SK-N-SH treated with all-trans-retinoic acid at 6 μM for 48 hours (cell line): Measurements from ENCODE around the gene NOL3.

Experiments used
- ATAC-seq: fragments of 200-7000 bp; cut with Tn5 transposase; 3 replicates; pipeline ENCODE4 v1.9.1; 2020; ENCODE audit warnings: mild to moderate bottlenecking, moderate library complexity
- ARNTL ChIP-seq: fragments of 450-650 bp; formaldehyde crosslinking; IDR thresholded peaks from 2 replicates; pipeline ENCODE4 v1.5.0; 2020; ENCODE audit warnings: low read depth, mild to moderate bottlenecking, moderate library complexity, borderline replicate concordance
- BACH2 ChIP-seq: fragments of 250-450 bp; sonication (Bioruptor Pico); IDR thresholded peaks from 2 replicates; pipeline ENCODE4 v1.9.0; 2021; ENCODE audit warnings: mild to moderate bottlenecking, borderline replicate concordance
- GLIS3 ChIP-seq: fragments of 250-450 bp; sonication (Bioruptor Pico); IDR thresholded peaks from 2 replicates; pipeline ENCODE4 v1.5.0; 2020; ENCODE audit warnings: mild to moderate bottlenecking, moderate library complexity
- ISL1 ChIP-seq: fragments of 250-450 bp; sonication (Bioruptor Pico); IDR thresholded peaks from 2 replicates; pipeline ENCODE4 v2.1.2; 2022; ENCODE audit warnings: mild to moderate bottlenecking, moderate library complexity
- OSR1 ChIP-seq: fragments of 250-450 bp; sonication (Bioruptor Pico); IDR thresholded peaks from 2 replicates; pipeline ENCODE4 v1.8.0; 2022; ENCODE audit warnings: moderate library complexity, mild to moderate bottlenecking, inconsistent platforms
- PPARA ChIP-seq: fragments of 250-450 bp; sonication (Bioruptor Pico); IDR thresholded peaks from 2 replicates; pipeline ENCODE4 v1.5.0; 2020; ENCODE audit warnings: mild to moderate bottlenecking, borderline replicate concordance
- TCF4 ChIP-seq: fragments of 250-450 bp; sonication (Bioruptor Pico); IDR thresholded peaks from 2 replicates; pipeline ENCODE4 v1.8.0; 2021; ENCODE audit warnings: mild to moderate bottlenecking, moderate library complexity, borderline replicate concordance
- TOX ChIP-seq: fragments of 250-450 bp; sonication (Bioruptor Pico); IDR thresholded peaks from 2 replicates; pipeline ENCODE4 v1.8.0; 2021; ENCODE audit warnings: mild to moderate bottlenecking, moderate library complexity, borderline replicate concordance
- ZFP3 ChIP-seq: fragments of 250-450 bp; sonication (Bioruptor Pico); IDR thresholded peaks from 2 replicates; pipeline ENCODE4 v1.5.0; 2020; ENCODE audit warnings: mild to moderate bottlenecking, moderate library complexity
- ZFP30 ChIP-seq: fragments of 450-650 bp; formaldehyde crosslinking; IDR thresholded peaks from 2 replicates; pipeline ENCODE4 v1.5.0; 2022; ENCODE audit warnings: mild to moderate bottlenecking, moderate library complexity
- ZNF565 ChIP-seq: fragments of 450-650 bp; formaldehyde crosslinking; conservative IDR thresholded peaks from 2 replicates; pipeline ENCODE4 v1.5.0; 2020; ENCODE audit warnings: low read depth, mild to moderate bottlenecking, moderate library complexity
- ZNF70 ChIP-seq: fragments of 450-650 bp; formaldehyde crosslinking; IDR thresholded peaks from 2 replicates; pipeline ENCODE4 v1.5.0; 2020; ENCODE audit warnings: mild to moderate bottlenecking, moderate library complexity
- TF ChIP-seq, protein P1 (sequence below): fragments of 250-450 bp; sonication (Bioruptor Pico); IDR thresholded peaks from 2 replicates; pipeline ENCODE4 v1.5.0; 2020; ENCODE audit warnings: mild to moderate bottlenecking, moderate library complexity
- TF ChIP-seq, protein P2 (sequence below): fragments of 250-450 bp; sonication (Bioruptor Pico); IDR thresholded peaks from 2 replicates; pipeline ENCODE4 v1.8.0; 2021; ENCODE audit warnings: low read depth, mild to moderate bottlenecking, moderate library complexity, borderline replicate concordance
- TF ChIP-seq, protein P3 (sequence below): fragments of 250-450 bp; sonication (Bioruptor Pico); IDR thresholded peaks from 2 replicates; pipeline ENCODE4 v1.5.1; 2020; ENCODE audit warnings: low read depth, mild to moderate bottlenecking, moderate library complexity
- TF ChIP-seq, protein P4 (sequence below): fragments of 250-450 bp; sonication (Bioruptor Pico); IDR thresholded peaks from 2 replicates; pipeline ENCODE4 v1.8.0; 2020; ENCODE audit warnings: mild to moderate bottlenecking, moderate library complexity, borderline replicate concordance
- TF ChIP-seq, protein P5 (sequence below): fragments of 250-450 bp; sonication (Bioruptor Pico); IDR thresholded peaks from 2 replicates; pipeline ENCODE4 v1.5.1; 2021; ENCODE audit warnings: mild to moderate bottlenecking, moderate library complexity

NOL3 gene

DNA sequence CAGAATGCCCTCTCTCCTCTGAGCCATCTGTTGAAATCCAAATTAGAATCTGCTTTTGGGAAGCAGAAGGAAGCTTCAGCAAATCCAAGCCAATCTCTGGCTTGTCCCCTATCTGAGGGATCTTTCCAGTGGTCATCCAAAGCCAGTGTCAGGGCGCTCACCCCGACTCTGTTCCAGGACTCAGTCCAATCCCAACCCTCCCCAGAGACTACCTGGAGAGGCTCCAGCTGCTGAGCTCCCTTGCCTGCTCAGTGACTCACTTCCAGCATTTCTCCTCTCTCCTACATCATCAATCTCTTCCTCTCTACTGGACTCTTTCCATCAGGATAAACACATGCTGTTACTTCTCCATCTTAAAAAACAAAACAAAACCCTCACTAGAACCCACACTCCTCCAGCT, 11.0 kb downstream of the NOL3 start:
- no peak for ATAC-seq
- TF ChIP-seq GLIS3 (CRISPR knock-in tag) = no peak
- TF ChIP-seq, protein P1, sequence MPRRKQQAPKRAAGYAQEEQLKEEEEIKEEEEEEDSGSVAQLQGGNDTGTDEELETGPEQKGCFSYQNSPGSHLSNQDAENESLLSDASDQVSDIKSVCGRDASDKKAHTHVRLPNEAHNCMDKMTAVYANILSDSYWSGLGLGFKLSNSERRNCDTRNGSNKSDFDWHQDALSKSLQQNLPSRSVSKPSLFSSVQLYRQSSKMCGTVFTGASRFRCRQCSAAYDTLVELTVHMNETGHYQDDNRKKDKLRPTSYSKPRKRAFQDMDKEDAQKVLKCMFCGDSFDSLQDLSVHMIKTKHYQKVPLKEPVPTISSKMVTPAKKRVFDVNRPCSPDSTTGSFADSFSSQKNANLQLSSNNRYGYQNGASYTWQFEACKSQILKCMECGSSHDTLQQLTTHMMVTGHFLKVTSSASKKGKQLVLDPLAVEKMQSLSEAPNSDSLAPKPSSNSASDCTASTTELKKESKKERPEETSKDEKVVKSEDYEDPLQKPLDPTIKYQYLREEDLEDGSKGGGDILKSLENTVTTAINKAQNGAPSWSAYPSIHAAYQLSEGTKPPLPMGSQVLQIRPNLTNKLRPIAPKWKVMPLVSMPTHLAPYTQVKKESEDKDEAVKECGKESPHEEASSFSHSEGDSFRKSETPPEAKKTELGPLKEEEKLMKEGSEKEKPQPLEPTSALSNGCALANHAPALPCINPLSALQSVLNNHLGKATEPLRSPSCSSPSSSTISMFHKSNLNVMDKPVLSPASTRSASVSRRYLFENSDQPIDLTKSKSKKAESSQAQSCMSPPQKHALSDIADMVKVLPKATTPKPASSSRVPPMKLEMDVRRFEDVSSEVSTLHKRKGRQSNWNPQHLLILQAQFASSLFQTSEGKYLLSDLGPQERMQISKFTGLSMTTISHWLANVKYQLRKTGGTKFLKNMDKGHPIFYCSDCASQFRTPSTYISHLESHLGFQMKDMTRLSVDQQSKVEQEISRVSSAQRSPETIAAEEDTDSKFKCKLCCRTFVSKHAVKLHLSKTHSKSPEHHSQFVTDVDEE = no peak
- TF ChIP-seq ZNF565 (CRISPR knock-in tag) = no peak
- no peak for TF ChIP-seq OSR1 (CRISPR knock-in tag)
- no peak for TF ChIP-seq TCF4
- TF ChIP-seq ARNTL (CRISPR knock-in tag) = no peak
- no peak for TF ChIP-seq ZFP3 (CRISPR knock-in tag)
- no peak for TF ChIP-seq ZFP30
- TF ChIP-seq, protein P2, sequence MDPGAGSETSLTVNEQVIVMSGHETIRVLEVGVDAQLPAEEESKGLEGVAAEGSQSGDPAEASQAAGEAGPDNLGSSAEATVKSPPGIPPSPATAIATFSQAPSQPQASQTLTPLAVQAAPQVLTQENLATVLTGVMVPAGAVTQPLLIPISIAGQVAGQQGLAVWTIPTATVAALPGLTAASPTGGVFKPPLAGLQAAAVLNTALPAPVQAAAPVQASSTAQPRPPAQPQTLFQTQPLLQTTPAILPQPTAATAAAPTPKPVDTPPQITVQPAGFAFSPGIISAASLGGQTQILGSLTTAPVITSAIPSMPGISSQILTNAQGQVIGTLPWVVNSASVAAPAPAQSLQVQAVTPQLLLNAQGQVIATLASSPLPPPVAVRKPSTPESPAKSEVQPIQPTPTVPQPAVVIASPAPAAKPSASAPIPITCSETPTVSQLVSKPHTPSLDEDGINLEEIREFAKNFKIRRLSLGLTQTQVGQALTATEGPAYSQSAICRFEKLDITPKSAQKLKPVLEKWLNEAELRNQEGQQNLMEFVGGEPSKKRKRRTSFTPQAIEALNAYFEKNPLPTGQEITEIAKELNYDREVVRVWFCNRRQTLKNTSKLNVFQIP (CRISPR knock-in tag) = no peak
- TF ChIP-seq BACH2 (CRISPR knock-in tag) = no peak
- TF ChIP-seq, protein P3, sequence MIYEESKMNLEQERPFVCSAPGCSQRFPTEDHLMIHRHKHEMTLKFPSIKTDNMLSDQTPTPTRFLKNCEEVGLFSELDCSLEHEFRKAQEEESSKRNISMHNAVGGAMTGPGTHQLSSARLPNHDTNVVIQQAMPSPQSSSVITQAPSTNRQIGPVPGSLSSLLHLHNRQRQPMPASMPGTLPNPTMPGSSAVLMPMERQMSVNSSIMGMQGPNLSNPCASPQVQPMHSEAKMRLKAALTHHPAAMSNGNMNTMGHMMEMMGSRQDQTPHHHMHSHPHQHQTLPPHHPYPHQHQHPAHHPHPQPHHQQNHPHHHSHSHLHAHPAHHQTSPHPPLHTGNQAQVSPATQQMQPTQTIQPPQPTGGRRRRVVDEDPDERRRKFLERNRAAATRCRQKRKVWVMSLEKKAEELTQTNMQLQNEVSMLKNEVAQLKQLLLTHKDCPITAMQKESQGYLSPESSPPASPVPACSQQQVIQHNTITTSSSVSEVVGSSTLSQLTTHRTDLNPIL (CRISPR knock-in tag) = no peak
- TF ChIP-seq ZNF70 (CRISPR knock-in tag) = no peak
- TF ChIP-seq TOX (CRISPR knock-in tag) = no peak
- TF ChIP-seq, protein P4, sequence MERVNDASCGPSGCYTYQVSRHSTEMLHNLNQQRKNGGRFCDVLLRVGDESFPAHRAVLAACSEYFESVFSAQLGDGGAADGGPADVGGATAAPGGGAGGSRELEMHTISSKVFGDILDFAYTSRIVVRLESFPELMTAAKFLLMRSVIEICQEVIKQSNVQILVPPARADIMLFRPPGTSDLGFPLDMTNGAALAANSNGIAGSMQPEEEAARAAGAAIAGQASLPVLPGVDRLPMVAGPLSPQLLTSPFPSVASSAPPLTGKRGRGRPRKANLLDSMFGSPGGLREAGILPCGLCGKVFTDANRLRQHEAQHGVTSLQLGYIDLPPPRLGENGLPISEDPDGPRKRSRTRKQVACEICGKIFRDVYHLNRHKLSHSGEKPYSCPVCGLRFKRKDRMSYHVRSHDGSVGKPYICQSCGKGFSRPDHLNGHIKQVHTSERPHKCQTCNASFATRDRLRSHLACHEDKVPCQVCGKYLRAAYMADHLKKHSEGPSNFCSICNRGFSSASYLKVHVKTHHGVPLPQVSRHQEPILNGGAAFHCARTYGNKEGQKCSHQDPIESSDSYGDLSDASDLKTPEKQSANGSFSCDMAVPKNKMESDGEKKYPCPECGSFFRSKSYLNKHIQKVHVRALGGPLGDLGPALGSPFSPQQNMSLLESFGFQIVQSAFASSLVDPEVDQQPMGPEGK = no peak

DNA sequence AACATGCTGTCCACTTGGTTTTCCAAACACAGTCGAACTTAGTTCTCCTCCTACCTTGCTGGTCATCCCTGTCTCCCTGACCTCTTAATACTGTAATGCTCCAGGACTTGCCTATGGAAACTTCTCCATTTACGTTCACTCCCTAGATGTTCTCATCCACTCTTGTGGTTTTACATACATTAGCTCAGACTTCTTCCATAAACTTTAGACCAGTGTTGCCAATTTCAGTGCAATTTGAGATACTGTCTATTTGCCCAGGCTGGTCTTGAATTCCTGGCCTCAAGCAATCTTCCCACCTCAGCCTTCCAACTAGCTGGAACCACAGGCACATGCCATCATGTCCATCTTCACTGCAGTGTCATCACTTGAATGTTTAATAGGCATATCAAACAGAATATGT, 11.9 kb downstream of the NOL3 start:
- ATAC-seq = no peak
- TF ChIP-seq, protein P5, sequence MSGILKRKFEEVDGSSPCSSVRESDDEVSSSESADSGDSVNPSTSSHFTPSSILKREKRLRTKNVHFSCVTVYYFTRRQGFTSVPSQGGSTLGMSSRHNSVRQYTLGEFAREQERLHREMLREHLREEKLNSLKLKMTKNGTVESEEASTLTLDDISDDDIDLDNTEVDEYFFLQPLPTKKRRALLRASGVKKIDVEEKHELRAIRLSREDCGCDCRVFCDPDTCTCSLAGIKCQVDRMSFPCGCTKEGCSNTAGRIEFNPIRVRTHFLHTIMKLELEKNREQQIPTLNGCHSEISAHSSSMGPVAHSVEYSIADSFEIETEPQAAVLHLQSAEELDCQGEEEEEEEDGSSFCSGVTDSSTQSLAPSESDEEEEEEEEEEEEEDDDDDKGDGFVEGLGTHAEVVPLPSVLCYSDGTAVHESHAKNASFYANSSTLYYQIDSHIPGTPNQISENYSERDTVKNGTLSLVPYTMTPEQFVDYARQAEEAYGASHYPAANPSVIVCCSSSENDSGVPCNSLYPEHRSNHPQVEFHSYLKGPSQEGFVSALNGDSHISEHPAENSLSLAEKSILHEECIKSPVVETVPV = no peak
- TF ChIP-seq, protein P3 (CRISPR knock-in tag) = no peak
- TF ChIP-seq PPARA (CRISPR knock-in tag) = no peak
- no peak for TF ChIP-seq ARNTL (CRISPR knock-in tag)
- TF ChIP-seq ZNF70 (CRISPR knock-in tag) = no peak
- TF ChIP-seq, all 23 proteins: peak for 0

DNA sequence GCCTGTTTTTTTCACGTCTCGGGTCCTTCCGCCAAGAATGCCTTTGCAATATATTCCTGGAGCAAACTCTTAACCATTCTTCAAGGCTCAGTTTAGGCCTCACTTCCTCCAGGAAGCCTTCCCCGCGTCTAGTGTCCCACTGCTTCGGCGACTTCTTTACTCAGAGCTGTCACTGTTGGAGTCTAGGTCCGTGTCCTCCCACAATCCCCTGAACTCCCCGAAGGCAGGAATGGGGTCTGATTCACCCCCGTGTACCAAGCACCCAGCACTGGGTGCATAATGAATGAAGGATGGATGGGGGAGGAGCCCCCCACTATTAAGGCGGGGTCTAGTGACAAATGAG, 12.9 kb downstream of the NOL3 start:
- no peak for ATAC-seq
- TF ChIP-seq ISL1 (CRISPR knock-in tag) = no peak
- TF ChIP-seq ZFP3 (CRISPR knock-in tag) = peak; percentile 99
